HG02642 (cell line): ENCODE measurements around the gene C17orf67.

Source experiments
- ATAC-seq: cut with Tn5 transposase; IDR thresholded peaks from one replicate; pipeline ENCODE4 v1.9.1; 2021; ENCODE audit warnings: mild to moderate bottlenecking; ENCODE audit not compliant: unreplicated experiment, poor library complexity

C17orf67 gene

DNA sequence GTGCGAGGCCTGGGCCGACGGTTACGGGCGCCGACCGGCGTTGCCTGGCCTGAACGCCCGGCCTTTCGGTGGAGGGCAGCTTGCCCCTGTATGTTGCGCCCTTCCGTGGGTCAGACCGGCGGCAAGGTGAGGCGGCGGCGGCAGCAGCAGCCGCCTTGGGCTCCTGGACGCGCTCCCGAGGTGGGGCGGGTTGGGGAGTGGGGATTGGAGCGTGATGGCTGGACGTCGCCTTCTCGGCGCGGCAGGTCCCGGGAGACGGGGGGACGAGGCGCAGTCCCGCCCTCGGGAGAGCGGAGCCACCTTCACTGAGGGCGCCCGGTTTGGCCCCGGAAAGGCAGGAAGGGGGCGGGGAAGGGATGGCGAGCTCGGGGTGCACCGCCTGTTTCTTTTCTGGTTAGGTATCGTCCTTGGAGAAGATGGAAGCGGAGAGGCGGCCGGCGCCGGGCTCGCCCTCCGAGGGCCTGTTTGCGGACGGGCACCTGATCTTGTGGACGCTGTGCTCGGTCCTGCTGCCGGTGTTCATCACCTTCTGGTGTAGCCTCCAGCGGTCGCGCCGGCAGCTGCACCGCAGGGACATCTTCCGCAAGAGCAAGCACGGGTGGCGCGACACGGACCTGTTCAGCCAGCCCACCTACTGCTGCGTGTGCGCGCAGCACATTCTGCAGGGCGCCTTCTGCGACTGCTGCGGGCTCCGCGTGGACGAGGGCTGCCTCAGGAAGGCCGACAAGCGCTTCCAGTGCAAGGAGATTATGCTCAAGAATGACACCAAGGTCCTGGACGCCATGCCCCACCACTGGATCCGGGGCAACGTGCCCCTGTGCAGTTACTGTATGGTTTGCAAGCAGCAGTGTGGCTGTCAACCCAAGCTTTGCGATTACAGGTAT is 902 bp upstream of the C17orf67 start:
- ATAC-seq, result peak; percentile 30

GRCh38 chr17:56833057-56833808 is 487 bp downstream of the C17orf67 start:
- ATAC-seq, result peak; percentile 55

DNA sequence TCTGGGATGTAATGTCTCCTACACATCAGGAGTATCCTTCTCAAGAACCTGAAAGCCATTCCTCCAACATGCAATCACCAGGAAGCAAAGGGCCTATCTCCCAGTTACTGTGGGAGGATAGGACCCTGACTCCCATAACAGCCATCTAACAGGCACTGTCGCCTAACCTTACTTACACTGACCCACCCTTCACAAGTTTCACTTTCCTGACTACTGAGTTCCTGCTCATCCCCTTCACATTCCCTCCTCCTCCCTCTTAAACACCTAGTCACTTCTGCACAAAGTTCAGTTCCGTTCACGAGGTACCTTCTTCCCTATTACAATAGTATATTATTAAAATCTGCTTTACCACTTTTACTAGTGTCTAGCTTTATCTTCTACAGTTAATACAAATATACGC is 1.3 kb downstream of the C17orf67 start:
- no peak for ATAC-seq

DNA sequence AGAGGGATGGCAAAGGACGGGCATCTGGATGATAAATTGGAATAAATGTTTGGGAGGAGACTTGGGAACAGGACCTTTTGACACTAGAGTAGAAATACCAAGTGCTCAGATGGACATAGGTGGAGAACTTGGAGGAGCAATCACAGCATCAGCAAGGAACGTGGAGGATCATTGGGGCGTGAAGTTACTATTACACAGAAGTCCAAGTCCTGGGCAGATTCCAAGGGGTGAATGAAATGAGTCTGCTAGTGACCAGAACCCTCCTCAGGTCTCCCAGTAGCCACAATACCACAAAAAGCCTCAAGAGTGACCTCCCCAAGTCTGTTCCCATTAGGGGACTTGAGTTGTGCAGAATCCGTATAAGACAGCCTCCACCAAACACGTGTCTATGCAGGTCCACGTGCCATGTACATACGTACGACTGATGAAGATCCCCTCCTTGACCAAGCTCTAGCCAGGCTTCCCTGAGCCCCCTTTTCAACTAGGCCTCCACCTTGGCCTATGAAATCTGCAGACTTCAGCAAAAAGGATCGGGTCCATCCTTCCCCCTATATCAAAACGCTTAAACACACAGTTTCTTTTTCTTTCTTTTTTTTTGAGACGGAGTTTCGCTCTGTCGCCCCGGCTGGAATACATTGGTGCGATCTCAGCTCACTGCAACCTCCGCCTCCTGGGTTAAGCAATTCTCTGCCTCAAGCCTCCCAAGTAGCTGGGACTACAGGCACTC is 2.2 kb downstream of the C17orf67 start:
- ATAC-seq, result no peak

DNA sequence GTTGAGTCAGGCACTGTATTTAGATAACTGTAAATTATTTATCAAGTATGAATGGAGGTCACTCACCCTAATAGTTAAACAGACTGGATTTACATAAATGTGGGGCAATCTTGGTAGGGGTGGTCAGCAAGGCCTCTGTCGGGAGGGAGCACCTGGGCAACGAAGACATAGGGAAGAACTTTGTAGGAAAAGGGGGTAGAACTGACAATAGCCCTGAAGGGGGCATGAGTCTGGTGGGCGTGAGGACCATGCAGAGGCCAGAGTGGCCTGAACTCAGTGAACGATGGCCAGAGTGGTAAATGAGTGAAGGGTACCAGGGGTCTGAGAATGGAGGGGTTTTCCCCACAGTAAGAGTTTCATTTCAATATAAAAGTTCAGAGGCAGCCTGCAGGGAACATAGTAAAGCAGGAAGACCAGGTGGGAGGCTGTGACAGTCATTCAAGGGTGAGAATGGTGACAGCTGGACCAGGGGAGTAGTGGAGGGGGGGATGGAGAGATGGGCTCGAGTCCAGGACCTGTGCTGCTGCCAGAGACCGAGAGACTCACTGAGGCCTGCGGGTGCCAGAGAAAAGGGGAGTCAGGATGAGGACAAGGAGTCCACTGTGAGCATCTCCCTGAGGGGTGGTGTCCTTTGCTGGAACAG is 2.9 kb downstream of the C17orf67 start:
- no peak for ATAC-seq

DNA sequence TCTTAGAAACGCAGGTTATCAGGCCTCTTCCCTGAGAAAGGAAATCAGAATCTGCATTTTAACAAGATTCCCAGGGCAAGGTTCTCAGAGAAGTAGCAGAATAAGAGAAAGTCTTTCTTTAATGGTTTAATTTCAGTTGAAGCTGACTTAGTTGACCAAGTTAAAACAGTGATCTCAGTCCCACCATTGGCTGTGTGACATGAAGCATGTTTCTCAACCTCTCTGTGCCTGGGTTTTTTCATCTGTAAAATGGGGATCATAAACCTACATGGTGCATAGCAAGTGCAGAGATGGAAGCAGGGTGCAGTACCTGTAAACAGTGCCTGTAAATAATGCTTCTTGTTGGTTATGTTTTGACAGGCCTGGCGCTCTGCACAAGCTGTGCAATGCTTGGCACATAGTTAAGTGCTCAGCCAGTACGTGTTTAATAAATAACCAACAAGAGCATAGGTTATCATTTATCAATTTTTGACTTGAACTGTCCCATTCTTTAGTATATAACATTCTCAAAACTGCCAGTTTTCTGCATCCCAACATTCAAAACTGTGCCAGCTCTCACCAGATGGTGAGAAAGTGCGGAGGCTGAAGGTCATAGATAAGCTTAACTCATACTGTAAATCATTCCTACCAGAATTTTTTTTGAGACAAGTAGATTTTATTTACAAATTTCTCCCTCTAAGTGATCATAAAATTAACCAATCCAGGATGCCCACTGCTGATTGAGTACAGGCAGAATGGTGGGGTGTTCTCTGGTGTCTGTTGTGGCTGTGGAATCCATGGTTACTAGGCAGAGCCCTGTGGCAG is 6.9 kb downstream of the C17orf67 start:
- ATAC-seq, result no peak

DNA sequence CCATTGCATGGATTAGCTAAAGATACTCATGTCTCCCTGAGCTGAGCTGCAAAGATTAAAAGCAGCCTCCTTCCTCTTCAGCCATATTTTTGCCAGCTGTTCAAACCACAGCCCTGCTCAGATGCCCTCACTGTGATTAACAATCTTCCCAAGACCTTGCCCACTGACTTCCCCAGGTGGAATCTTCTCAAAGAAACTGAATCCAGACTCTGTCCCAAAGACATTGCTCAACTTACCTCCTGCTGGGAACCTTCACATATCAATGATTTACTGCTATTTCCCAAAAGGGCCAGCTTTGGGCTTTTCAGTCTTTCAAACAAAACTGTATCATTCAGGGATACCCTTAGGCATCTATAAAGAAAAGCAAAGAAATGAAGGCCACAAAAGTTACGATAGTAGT is 9.2 kb downstream of the C17orf67 start:
- ATAC-seq, result no peak

DNA sequence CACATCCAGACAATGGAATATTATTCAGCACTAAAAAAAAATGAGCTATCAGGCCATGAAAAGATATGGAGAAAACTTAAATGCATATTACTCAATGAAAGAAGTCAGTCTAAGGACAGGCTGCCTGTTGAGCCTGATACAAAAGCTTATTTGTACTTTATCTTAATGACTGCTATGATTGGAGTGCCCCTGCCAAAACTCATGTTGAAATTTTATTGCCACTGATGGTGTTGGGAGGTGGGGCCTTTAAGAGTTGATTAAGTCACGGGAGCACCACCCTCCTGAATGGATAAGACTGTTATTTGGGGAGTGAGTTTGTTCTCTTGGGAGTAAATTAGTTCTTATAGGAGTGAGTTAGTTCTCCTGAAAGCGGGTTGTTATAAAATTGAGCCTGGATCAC is 9.9 kb downstream of the C17orf67 start:
- no peak for ATAC-seq

DNA sequence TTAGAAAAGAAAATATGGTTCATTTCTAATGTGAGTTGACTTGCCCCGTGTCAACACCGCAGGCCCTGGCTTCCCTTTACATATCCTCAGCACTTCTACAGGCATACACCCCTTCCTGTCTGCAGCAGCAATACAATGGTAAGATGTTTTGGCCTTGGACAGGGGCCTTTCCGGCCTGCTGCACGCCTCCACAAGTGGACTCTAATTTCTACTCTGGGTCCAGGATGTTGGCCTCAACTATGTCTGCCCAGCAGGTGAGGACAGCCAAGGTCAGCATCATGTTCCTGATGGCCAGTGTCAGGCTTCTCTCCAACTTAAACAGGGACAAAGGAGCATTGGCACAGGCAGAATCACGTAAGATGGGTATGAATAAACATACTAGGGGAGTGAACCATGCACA is 11.0 kb downstream of the C17orf67 start:
- ATAC-seq, result no peak

GRCh38 chr17:56821847-56822534 is 11.7 kb downstream of the C17orf67 start:
- peak; percentile 53 for ATAC-seq

DNA sequence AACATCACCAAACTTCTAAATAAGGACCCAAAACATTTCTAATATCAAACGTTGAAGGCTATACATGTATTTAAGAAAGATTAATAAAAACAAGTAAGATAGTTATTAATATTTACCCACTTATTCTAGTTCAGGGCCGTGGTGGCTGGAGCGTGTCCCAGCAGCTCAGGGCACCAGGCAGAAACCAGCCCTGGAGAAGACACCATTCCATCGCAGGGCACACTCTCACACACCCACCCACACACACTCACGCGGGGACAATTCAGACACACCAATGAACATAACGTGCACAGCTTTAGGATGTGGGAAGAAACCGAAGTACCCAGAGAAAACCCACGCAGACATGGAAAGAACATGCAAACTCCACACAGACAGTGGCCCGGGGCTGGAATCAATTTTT is 13.5 kb downstream of the C17orf67 start:
- ATAC-seq, result no peak

DNA sequence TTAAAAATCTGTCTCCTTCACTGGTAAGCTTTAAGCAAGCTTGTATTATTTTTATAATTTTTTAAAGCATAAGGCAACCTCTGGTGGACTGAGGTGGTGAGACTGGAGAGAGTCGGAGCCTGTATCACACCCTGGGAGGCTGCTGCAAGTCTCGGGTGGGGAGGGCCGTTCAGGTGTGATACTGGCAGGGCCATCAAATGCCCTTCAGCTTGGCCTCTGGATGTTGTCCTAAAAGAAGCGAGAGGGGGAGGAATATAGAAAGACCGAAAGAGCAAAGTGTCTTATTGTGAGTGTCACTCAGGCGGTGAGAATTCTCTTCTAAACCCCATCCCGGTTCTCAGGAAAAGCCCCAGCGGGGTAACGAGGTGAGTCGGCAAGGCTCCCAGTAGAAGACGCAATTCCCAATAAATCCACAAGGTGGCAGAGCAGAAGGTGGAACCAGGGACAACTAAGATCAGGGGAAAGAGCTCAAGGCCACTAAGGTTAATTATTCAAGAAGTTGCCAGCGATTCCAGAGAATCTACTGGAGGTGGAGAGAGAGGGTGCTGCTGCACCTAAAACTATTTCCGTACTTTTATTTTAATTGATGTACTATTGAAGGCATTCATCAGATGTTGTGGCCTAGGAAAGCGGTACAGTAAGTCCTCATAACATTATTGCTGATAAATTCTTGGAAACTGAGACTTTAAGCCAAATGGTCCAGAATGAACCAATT is 14.1 kb downstream of the C17orf67 start:
- peak; percentile 74 for ATAC-seq

- no peak for ATAC-seq
These were observed 14.7 kb downstream of the C17orf67 start for GRCh38 chr17:56819030-56819429.

DNA sequence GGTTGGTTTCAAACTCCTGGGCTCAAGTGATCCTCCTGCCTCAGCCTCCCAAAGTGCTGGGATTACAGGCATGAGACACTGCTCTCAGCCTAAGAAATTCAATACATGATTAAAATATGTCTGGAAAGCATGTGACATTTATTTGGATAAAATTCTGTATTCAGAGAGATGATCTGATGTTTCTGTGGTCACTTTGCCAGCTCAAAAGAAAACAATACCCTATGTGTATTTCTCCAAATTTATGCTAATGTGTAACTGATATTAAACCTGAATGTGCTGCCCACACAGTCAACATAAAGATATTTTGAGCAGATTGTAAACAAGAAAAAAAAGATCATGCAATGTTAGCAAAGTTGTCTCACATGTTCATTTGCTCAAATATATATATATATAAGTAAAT is 16.7 kb downstream of the C17orf67 start:
- ATAC-seq, result no peak

- ATAC-seq, result no peak
These were observed 18.0 kb downstream of the C17orf67 start for GRCh38 chr17:56815711-56816110.

DNA sequence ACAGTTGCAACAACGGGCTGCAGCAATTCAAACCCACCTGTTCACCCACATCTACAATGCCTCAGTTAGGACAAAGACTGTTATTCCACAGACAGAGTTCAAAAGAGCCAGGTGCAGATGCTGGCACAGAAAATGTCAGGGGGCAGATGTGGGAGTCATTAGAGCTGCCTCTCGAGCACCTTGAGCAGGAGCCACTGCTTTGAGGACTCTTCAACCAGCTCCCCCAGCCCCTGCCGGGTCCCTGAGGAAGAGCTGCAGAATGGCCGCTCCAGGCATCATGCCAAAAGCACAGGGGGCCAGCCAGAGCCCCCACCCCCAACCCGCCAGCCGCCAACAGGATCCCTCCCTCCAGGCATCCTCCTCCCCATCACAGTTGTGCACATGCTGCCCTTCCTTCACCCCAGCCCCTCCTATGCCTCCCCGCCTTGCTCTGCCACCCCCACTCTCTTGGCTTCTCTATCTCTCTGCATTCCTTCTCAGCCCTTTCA is 20.8 kb downstream of the C17orf67 start:
- no peak for ATAC-seq

DNA sequence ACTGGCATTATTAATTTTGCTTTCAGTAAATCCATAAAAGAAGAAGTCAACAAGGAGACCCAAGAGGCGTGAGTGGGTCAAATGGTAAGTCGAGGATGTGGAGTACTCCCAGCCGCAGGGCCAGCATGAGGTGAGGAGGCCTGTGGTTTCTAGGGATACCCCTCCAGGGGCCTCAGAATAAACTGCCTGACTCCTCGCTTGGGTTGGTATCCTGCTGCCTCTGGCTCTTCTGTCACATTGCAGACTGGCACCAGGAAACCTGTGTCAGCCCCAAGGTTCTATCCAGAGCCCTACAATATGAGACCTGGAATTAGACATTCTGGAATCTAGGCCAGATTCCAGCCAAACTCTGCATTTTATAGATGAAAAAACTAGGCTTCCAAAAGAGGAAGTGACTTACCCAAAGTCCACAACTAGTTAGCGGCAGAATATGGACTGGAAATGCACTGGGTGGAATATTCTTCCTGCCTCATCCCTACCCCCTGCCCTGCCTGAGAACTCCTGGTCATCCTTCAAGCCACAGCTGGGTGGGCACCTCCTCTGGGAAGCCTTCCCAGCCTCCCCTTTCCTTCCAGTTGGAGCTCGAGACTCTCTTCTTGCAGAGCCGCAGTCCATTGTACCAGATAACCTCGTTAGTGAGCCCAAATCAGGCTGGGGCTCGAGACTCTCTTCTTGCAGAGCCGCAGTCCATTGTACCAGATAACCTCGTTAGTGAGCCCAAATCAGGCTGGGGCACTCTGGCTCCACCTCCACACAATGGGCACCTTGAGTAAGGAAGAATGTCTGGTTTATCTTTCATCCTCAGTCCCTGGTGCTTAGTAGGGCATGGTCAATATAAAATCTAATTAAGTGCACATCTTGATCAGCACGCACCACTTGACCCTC is 22.6 kb downstream of the C17orf67 start:
- no peak for ATAC-seq
